Activated CD8-positive, alpha-beta memory T cell treated with anti-CD3 and anti-CD28 coated beads for 4 hours (primary cell): ENCODE measurements around the gene TECTA.

Source experiments
- DNase-seq, 2 donors: peaks; one replicate each; pipeline ENCODE4 v3.0.0-alpha.2; 2020; ENCODE audit warnings: low read depth in 2 of 2

The TECTA gene, protein sequence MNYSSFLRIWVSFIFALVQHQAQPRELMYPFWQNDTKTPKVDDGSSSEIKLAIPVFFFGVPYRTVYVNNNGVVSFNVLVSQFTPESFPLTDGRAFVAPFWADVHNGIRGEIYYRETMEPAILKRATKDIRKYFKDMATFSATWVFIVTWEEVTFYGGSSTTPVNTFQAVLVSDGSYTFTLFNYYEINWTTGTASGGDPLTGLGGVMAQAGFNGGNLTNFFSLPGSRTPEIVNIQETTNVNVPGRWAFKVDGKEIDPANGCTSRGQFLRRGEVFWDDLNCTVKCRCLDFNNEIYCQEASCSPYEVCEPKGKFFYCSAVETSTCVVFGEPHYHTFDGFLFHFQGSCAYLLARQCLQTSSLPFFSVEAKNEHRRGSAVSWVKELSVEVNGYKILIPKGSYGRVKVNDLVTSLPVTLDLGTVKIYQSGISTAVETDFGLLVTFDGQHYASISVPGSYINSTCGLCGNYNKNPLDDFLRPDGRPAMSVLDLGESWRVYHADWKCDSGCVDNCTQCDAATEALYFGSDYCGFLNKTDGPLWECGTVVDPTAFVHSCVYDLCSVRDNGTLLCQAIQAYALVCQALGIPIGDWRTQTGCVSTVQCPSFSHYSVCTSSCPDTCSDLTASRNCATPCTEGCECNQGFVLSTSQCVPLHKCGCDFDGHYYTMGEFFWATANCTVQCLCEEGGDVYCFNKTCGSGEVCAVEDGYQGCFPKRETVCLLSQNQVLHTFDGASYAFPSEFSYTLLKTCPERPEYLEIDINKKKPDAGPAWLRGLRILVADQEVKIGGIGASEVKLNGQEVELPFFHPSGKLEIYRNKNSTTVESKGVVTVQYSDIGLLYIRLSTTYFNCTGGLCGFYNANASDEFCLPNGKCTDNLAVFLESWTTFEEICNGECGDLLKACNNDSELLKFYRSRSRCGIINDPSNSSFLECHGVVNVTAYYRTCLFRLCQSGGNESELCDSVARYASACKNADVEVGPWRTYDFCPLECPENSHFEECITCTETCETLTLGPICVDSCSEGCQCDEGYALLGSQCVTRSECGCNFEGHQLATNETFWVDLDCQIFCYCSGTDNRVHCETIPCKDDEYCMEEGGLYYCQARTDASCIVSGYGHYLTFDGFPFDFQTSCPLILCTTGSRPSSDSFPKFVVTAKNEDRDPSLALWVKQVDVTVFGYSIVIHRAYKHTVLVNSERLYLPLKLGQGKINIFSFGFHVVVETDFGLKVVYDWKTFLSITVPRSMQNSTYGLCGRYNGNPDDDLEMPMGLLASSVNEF (N-terminal part only)

DNA sequence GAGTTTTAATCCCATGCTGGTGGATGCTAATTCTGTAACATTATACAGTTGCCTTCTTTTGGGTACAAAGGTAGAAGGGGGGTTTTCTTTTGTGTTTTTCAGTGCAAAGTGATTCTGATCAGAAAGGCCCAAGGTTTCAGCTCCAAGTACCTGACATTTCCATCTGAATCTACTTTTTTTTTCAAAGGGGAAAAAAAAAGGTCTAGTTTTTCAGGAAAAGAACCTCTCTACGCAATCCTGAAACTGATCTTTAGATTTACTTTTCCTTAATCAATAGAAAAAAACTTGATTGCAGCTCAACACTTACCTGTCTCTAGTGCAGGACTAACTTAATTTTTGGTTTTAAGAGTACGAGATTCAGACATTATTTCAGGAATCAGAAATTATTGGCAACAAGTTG, at the start of gene TECTA:
TECTA (plus strand) TSS at position 301 of the 400 bp plus-strand sequence. CDS start 1,423 bp downstream, outside the sequence.
- no peak for DNase-seq

DNA sequence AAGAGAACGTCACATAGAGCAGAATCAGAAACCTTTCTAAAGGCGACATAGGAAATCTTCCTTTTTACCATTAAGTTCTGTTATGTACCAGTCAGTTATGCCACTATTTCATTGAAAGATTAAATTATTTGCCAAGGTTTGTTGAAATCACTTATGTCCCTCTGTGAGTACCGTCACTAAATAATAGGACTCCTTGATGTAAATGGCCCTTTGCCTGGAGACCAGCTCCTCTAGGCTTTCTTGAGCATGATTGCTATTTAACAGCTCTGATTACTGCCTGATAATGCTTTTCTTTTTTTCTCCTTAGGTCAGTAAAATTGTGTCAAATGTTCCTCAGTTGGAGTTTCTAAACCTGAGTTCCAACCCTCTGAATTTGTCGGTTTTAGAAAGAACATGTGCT, 47.8 kb upstream of the TECTA start:
- DNase-seq = no peak

DNA sequence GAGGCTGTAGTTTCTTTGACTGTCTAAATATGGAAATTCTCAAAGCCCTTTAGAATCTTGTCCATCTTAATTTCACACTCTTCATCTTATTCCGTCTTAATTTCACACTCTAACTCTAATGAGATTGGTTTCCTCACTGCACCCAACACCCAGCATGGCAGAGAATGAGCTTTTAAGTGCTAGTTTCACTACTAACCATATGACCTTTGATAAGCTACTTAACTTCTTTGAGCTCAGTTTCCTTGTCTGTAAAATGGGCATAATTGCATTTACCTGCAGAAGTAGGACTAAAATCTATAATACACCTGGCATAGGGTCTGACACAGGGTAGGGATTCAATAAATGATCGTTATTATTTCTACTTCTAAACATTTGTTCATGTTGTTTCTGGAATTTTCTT, 46.8 kb upstream of the TECTA start:
- no peak for DNase-seq

DNA sequence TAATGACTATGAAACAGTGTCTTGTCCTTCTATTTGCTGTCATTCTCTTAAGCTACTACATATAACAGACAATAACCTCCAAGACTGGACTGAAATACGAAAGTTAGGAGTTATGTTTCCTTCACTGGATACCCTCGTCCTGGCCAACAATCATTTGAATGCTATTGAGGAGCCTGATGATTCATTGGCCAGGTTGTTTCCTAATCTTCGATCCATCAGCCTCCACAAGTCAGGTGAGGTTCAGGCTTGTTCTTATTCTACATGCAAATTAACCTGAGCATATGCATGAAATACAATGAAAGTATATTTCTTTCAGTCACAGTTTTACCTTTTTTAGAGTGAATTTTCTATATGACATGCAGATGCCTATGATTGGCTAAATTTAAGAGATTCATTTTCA, 46.0 kb upstream of the TECTA start:
- no peak for DNase-seq

DNA sequence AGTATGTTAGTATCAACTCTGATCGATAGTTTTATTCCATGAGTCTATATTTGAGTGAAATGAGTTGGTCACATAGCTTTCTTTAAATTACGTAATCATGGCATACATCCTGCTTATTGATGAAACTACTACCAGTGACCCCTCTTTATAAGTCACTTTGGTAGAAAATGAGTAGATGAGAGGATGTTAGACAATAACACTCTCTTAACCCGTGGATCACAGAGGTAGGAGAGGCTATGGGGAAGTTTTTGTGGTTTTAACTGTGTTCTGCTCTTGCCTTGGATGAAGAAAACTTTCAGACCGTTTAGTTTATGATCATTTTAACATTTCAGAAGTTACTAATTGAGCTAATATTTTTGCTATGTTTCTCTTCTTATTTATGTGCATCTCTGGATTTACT, 43.1 kb upstream of the TECTA start:
- DNase-seq = no peak

DNA sequence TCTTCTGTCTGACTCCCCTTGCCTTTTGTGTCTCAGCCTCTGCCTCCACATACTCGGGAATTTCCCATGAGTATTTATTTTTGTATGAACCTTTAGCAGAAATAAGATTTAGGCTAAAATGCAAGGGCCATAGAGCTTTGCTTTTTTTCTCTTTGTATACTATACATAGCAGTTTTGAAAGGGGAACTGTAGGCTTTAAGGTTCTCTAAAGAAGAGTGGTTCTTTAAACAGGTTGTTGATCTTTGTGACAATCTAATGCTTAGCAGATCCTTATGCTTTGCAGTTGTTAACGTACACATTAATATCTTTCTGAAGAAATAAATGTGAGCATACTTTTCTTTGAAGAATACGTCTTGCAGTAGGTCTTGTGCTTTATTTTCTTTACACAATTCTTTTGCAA, 42.1 kb upstream of the TECTA start:
- DNase-seq = no peak

DNA sequence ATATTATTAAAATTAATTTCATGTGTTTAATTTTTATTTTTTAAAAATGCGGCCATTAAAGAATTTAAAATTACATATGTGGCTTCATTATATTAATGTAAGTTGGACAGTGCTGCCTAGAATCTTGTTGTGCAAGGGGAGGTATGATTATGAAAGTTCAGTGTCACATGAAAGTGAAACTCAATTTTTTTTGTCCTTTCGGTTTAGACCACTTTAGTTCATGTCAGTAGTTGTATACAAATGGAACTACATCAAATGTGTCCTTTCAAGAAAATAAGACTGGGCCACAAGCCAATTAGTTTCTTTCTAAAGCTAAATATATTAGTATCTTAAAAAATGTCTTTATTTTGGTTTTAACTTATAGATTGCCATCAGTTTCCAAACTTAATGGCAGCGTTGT, 41.4 kb upstream of the TECTA start:
- DNase-seq = no peak

DNA sequence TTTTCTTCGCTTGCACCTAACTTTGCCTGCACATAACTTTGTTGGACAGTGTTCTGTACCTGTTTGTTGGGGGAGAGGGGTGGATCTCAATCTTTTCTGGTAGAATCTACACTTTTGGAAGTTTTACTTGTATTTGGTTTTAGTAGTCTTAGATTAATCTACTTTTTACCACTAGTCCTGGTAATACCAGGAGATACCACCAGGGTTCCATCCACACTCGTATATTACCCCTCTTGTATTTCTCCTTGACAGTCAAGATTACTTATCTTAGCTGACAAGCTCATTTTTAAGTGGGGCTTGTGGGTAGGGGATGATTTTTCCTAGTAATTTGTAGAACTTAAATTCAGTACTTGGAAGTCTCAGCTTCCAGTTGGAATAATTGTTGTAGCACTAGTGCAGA, 37.3 kb upstream of the TECTA start:
- no peak for DNase-seq

DNA sequence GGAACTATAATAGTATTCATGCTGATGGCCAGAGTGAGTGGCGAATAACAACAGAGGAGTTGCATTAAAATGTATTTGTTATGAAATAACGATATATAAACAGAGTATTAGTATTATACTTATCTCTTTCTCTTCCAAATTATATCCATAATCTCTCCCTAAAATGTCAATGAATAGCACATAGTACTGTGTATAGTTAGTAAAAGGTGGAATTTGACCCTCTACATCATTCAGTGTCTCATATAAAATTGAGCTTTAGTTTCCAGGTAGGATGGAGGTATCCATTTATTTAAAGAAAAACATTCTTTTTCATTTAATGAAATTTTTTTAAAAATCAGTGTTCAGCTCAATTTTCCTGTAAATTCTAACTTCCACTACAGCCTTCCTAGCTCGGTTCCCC, 34.4 kb upstream of the TECTA start:
- no peak for DNase-seq

DNA sequence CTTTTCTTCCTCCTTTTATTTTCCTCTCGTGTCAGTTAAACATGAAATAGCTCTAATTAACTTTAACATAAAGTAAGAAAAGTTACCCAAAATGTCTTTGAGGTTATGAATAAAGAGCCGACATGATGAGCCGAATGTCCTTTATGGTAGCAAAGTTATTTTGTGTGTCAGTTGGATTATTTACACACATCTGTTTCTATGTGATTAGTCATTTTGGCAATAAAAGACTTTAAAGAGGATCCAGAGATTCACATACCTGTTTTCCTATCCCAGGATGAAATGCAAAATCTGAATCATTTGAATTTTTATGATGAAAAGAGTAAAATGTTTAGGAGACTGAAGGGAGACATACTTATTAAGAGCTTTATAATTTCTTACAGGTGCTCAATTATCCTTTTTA, 34.0 kb upstream of the TECTA start:
- DNase-seq = no peak

DNA sequence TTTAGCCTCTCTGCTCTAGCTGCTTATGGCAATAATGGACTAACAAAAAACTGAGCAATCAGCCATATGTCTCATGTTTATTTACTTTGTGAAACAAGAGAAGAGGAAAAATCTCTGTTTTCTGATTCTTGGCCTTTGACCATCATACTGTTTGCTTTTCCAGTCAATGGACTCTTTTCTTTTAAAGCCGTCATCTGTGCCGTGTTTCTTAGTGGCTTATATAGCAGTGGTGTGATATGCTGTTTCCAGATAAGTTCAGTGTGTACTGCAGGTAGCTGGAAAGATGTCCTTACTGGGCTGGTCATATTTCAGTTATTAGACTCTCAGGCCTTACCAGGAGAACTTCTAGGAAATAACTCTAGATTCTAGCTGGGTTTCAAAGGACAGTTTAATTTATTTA, 33.6 kb upstream of the TECTA start:
- DNase-seq = no peak

DNA sequence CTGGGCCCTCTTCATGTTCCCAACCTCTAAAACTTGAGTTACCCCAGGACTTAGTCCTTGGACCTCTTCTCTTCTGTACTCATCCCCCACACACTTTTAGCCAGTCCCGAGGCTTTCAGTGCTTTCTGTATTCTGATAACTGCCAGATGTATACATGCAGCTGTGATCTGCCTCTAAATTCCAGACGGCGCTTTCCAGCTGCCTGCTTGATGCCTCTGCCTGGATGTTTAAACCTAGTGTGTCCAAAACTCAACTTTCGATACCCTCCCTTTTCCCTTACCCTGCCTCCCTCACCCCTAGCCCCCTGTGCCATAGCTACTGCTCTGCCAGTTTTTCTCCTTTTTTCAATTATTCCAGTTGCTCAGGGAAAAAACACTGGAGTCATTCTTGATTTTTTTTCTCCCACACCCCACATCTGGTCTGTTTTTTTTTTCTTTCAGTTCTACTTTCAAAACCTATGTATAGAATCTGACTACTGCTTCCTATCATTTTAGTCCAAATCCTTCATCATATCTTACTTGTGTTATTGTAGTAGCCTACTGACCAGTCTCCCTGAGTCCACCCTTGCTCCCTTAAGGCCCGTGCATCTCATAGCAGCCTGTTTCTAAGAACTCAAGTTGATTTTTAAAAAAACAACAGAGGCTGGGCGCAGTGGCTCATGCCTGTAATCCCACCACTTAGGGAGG, 32.9 kb upstream of the TECTA start:
- DNase-seq = no peak

DNA sequence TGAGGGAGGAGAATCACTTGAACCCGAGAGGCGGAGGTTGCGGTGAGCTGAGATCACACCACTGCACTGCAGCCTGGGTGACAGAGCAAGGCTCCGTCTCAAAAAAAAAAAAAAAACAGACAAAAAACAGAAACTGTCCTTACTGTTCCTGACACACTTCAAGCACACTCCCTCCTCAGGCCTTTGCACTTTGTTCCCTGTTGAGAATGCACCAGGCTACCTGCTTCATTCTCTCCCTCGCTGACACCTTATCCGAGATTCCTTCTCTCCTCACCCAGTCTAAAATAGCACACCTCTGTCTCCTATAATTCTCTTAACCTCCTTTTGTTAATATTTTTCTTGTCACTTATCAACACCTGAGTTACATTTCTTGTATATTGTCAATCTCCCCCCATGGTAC, 32.3 kb upstream of the TECTA start:
- no peak for DNase-seq

DNA sequence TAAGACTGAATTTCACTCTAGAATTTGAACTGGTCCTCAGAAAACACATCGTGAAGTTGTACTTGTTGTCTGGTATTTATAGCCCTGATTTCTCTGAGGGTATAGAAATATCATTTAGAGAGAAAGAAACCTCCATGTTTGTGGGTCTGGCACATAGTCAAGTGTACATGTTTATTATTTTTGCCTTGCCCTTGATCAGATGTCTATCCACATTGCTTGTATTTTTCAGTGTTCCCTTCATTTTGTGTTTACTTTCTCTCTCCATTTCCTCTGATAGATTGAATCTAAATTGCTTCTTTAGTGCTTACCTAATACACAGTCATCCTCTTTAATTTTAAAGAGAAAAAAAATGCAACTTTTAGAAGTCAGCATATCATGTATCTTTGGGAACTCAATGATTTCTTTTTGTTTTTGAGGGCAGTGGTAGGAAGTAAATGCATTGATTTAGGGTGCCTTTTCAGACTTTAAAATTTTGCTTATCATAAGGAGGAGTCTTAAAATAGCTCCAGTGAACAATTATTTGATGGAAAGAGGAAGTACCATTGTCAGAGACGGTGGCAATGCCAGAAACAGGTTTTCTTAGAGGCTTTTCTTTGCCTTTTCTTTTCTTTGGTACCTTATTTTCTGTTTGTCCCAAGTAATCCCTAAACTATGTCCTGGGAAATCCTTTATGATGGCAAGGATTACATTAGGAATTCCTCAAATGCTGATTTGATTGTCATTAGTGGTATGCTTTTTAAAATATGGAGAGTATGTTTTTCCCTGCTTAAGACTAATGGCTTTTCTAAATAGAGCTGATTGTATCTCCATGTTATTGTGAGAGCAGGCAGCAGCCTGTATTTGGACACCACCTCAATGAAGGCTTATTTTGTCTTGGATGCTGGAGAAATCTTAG, 29.8 kb upstream of the TECTA start:
- DNase-seq = no peak

DNA sequence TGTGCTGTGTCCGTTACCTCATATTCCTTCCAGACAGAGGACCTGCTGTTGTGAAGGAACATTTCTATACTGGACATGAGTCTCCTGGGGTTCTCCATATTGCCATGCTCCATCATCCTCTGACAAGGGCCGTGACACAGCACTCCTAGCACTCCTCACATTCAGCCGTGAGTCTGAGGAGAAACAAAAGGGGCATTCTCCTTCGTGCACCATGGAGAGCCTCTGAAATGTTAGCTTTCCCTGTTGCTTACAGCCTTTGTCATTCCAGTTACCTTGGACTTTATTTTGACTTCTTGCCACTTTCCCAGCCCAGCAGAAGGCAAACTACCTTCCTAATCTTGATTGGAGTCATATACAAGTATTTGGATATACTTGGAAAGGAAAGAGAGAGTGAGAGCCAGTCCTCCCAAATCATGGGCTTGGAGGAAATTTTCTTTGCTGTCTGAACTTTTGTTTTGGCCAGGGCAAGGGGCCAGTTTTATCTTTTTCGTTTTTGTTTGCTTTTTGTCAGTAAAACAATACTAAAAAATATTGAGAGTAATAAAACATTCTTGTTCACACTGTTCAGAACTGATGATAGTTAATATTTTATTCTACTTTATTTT, 29.1 kb upstream of the TECTA start:
- no peak for DNase-seq

DNA sequence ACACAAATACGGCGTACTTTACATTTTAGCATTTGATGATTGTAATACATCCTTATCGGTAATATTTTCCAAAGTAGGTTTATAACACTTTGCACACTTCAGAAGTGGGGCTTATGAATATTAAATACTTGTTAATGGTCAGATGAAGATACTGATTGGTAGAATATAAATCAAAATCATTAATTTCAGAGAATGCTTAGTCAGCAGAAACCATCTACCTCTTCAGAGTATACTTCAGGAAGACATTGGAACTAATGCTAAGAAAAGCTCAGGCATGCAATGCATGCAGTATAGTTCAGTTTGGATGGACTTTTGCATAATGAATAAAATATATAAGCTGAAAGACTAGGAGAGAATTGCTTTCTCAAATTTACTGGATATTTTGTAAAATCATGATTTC, 19.7 kb upstream of the TECTA start:
- no peak for DNase-seq

DNA sequence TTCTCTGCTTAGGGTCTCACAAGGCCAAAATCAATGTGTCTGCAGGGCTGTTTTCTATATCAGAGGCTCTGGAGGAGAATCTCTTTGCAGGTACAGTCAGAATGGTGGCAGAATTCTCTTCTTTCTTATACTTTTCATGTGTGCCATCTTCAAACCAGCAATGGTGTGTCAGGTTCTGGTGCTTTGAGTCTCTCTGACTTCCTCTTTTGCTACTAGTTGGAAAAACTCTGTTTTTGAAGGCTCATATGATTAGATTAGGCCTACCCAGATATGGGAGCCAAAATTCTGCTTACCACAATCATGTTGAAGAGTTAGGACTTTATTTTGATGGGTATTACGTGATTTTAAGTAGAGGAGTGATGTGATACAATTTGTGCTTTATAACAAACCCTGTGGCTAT, 18.8 kb upstream of the TECTA start:
- DNase-seq = no peak

DNA sequence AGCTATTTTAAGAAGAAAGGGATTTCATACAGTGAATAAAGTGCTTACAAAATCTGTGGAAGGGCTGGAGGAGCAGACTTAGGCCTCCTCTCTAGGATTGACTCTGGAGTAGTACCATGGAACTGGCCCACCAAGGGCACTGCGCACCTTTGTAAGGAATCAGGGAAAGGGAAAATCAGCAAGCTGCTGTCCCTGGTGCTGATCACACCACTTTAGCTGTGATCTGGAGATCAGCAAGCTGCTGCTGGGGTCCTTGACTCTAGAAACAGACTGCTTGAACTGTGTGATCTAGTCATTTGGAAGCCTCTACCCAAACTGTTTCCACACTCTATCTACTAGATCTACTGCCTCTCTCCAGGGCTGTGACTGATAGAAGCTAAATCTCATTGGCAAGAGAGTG, 18.4 kb upstream of the TECTA start:
- no peak for DNase-seq

DNA sequence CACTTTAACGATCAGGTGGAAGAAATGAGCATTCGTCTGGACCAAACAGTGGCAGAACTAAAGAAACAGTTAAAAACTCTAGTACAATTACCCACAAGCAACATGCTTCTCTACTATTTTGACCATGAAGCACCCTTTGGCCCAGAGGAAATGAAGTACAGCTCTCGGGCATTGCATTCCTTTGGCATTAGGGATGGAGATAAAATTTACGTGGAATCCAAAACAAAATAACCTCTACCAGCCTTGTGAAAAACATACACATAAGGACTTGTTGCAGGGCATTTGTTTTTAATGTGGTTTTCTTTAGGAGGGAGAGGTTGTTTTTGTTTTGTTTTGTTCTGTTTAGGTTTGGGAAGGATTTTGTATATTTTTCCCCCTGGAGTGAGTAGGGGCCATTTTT, 14.2 kb upstream of the TECTA start:
- DNase-seq = no peak

DNA sequence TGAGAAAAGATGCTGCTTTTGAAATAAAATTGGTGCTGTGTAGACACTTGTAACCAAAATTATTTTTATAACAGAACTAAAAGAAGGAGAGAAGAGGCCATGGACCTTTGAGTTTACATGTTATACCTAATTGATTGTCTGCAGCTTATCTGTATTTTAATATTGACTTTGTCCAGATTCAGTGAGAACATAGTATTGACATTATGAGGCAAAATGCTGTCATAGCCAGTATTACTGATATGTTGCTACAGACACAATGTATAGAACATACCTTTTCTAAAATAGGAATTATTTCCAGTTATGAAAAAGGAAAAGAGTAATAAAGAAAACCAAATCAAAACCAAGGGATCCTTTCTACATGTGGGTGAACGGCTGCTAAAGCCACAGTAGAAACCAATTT, 11.5 kb upstream of the TECTA start:
- DNase-seq = no peak
